ENCODE measurements around the gene CLDN3. TPM values are rescaled to one million over a fixed set of nuclear protein-coding genes. Genes with fewer than 3 reads are reported as not detected.

The CLDN3 gene
- total RNA-seq, 1 experiment from 2014 or later: not detected

DNA sequence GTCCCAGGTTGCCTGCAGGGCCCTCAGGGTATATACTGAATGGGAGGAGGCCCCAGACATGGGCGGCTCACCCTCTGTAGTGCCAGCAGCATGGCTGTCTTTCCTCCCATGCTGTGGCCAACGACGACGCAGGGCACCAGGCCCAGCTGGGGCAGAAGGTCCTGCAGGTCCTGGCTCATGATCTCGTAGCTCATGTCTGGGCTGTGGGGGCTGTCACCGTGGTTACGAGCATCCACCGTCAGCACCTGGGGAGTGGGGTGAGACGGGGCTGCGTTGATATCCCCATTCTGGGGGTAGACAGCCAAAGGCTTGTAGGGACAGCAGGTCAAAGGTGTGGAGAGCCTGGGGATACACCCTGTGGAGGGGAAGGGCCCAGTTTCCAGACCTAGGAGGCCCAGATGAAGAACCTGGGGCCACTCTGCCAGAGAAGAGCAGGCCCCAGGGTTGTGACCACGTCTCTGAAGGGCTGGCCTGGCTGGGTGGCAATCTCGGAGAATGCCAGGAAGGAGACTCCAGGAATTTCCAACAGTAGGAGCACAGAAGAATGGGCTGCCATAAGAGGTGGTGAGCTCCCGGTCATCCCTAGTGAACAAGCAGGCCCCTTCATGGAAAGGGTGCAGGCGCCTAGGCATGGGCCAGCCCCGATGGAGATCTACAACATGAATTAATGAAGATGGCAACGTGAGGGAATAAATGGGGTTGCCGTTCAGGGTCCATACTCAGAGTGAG, 32.4 kb downstream of the CLDN3 start:
- H3K36me3 Mint-ChIP-seq (ENCODE audit: insufficient read depth, unreplicated experiment): peaks cover 20% of the 10 kb centered on the region
- H3K27ac Mint-ChIP-seq (ENCODE audit: low read depth, unreplicated experiment): peak overlapping the region; percentile 76
- ChIA-PET CTCF (interaction anchor here (0.6 to 10.0 kb wide), 7 partner anchors 12 to 761 kb away, joined by 3 to 67 read pairs (median 5); no protein-coding TSS in a partner anchor), POLR2A (interaction anchor here (0.6 to 3.0 kb wide), 15 partner anchors 18 to 1993 kb away, joined by 3 to 28 read pairs (median 5); partner anchors contain the start of genes BAZ1B, METTL27, STX1A and TBL2)
- H3K4me1 Mint-ChIP-seq (ENCODE audit: insufficient read depth, unreplicated experiment): peaks cover 14% of the 10 kb centered on the region
- no peaks in the 10 kb centered on the region for H3K9me3 Mint-ChIP-seq (ENCODE audit: unreplicated experiment)
- BruUV-seq (replicated peaks): no TSS peak
- no peak for TF ChIP-seq CTCF (IDR thresholded peaks at IDR 0.05; ENCODE audit: unreplicated experiment)
- intact Hi-C loops (cut with micrococcal nuclease): loop anchor here (1.0 kb wide), 1 partner anchor 114 kb away; no protein-coding TSS in a partner anchor
- no peaks in the 10 kb centered on the region for H3K27me3 Mint-ChIP-seq (ENCODE audit: insufficient read depth, unreplicated experiment)
- H3K4me3 Mint-ChIP-seq (ENCODE audit: unreplicated experiment): peak overlapping the region; percentile 91
- DNase-seq (ENCODE audit: unreplicated experiment): no peak

- POLR2A ChIA-PET: no interaction called here
- no peaks in the 10 kb centered on the region for H3K9me3 Mint-ChIP-seq (ENCODE audit: unreplicated experiment)
- H3K4me1 Mint-ChIP-seq (ENCODE audit: insufficient read depth, unreplicated experiment): peaks cover 14% of the 10 kb centered on the region
- H3K27ac Mint-ChIP-seq (ENCODE audit: low read depth, unreplicated experiment): peak overlapping the region; percentile 75
- H3K36me3 Mint-ChIP-seq (ENCODE audit: insufficient read depth, unreplicated experiment): peaks cover 24% of the 10 kb centered on the region
- H3K27me3 Mint-ChIP-seq (ENCODE audit: insufficient read depth, unreplicated experiment): no peaks in the 10 kb centered on the region
- no peak for TF ChIP-seq CTCF (IDR thresholded peaks at IDR 0.05; ENCODE audit: unreplicated experiment)
- no peak for DNase-seq (ENCODE audit: unreplicated experiment)
- no TSS peak for BruUV-seq (replicated peaks)
- intact Hi-C loops (cut with micrococcal nuclease): no loop called here
- CTCF ChIA-PET: interaction anchor here (0.6 to 10.0 kb wide), 8 partner anchors 11 to 761 kb away, joined by 3 to 67 read pairs (median 4); no protein-coding TSS in a partner anchor
- peak overlapping the region; percentile 91 for H3K4me3 Mint-ChIP-seq (ENCODE audit: unreplicated experiment)
These were observed 33.2 kb downstream of the CLDN3 start for GRCh38 chr7:73736885-73737284.

GRCh38 chr7:73735528-73735905, 34.6 kb downstream of the CLDN3 start:
- CTCF ChIA-PET: interaction anchor here (0.5 to 10.0 kb wide), 11 partner anchors 9 to 152 kb away, joined by 3 to 67 read pairs (median 5); no protein-coding TSS in a partner anchor
- intact Hi-C loops (cut with micrococcal nuclease): loop anchor here (2.0 kb wide), 2 partner anchors 129 to 215 kb away; no protein-coding TSS in a partner anchor
- peaks cover 25% of the 10 kb centered on the region for H3K36me3 Mint-ChIP-seq (ENCODE audit: insufficient read depth, unreplicated experiment)
- POLR2A ChIA-PET: interaction anchor here (0.6 to 2.2 kb wide), 8 partner anchors 10 to 581 kb away, joined by 3 to 8 read pairs (median 4); partner anchors contain the start of gene BUD23
- no TSS peak for BruUV-seq (replicated peaks)
- H3K4me3 Mint-ChIP-seq (ENCODE audit: unreplicated experiment): no peak overlapping the region
- H3K4me1 Mint-ChIP-seq (ENCODE audit: insufficient read depth, unreplicated experiment): peaks cover 19% of the 10 kb centered on the region
- DNase-seq (ENCODE audit: unreplicated experiment): no peak
- H3K9me3 Mint-ChIP-seq (ENCODE audit: unreplicated experiment): no peaks in the 10 kb centered on the region
- H3K27me3 Mint-ChIP-seq (ENCODE audit: insufficient read depth, unreplicated experiment): no peaks in the 10 kb centered on the region
- H3K27ac Mint-ChIP-seq (ENCODE audit: low read depth, unreplicated experiment): peak overlapping the region; percentile 76
- no peak for TF ChIP-seq CTCF (IDR thresholded peaks at IDR 0.05; ENCODE audit: unreplicated experiment)

Measured in MCF 10A (cell line).